NCI-H1417 treated with DMSO at 0.1 percent for 48 hours (cell line): Measurements from ENCODE around the gene WNT3A.

Experiments used
- DNase-seq: peaks from one replicate; lab custom pipeline; 2025; lab: John Stamatoyannopoulos, UW

The WNT3A gene

GRCh38 chr1:228031276-228031995 lies 24.6 kb downstream of the WNT3A start:
- no peak for DNase-seq

GRCh38 chr1:228032041-228032440 lies 25.2 kb downstream of the WNT3A start:
- no peak for DNase-seq

- no peak for DNase-seq
These were observed 26.6 kb downstream of the WNT3A start for GRCh38 chr1:228033376-228033775.

GRCh38 chr1:228034954-228035837 lies 28.4 kb downstream of the WNT3A start:
- DNase-seq: no peak

GRCh38 chr1:228035844-228036243 lies 29.0 kb downstream of the WNT3A start:
- no peak for DNase-seq

GRCh38 chr1:228036701-228037231 lies 30.0 kb downstream of the WNT3A start:
- DNase-seq: no peak

GRCh38 chr1:228037401-228038386 lies 30.9 kb downstream of the WNT3A start:
- DNase-seq: no peak

- DNase-seq: no peak
These were observed 31.7 kb downstream of the WNT3A start for GRCh38 chr1:228038387-228039005.

- no peak for DNase-seq
These were observed 32.5 kb downstream of the WNT3A start for GRCh38 chr1:228039006-228039903.

- no peak for DNase-seq
These were observed 33.2 kb downstream of the WNT3A start for GRCh38 chr1:228039986-228040385.

- no peak for DNase-seq
These were observed 34.5 kb downstream of the WNT3A start for GRCh38 chr1:228041316-228041715.

GRCh38 chr1:228042508-228042907 lies 35.7 kb downstream of the WNT3A start:
- no peak for DNase-seq

GRCh38 chr1:228043281-228043848 lies 36.6 kb downstream of the WNT3A start:
- DNase-seq: no peak

- no peak for DNase-seq
These were observed 38.2 kb downstream of the WNT3A start for GRCh38 chr1:228044961-228045360.

- no peak for DNase-seq
These were observed 38.6 kb downstream of the WNT3A start for GRCh38 chr1:228045405-228045804.

- no peak for DNase-seq
These were observed 39.1 kb downstream of the WNT3A start for GRCh38 chr1:228045871-228046270.

- no peak for DNase-seq
These were observed 39.8 kb downstream of the WNT3A start for GRCh38 chr1:228046421-228047182.

- DNase-seq: no peak
These were observed 40.3 kb downstream of the WNT3A start for GRCh38 chr1:228047183-228047466.

- no peak for DNase-seq
These were observed 41.3 kb downstream of the WNT3A start for GRCh38 chr1:228048120-228048519.
